ENCODE measurements around the gene RNF151.

GRCh38 chr16:2015947-2016208, 49.2 kb downstream of the RNF151 start:
- no peak for TF ChIP-seq CTCF (conservative IDR thresholded peaks at IDR 0.05 in 1 of 2, IDR thresholded peaks at IDR 0.05 in 1 of 2; ENCODE audit: low read depth in 1 of 2, low read length in 2 of 2)
- no peak for TF ChIP-seq EZH2 (IDR thresholded peaks at IDR 0.05; ENCODE audit: low read length, missing control alignments)
